GM12865 (cell line): Measurements from ENCODE around the gene RAC3.

Experiments used
- DNase-seq: peaks from one replicate; pipeline ENCODE4 v3.0.0; 2010; ENCODE audit warnings: low read depth
- H3K4me3 ChIP-seq: 2 replicates; pipeline ENCODE4 v1.5.1; 2011; ENCODE audit warnings: mild to moderate bottlenecking, low read depth, low read length, control low read depth
- TF ChIP-seq, protein P1 (sequence below): IDR thresholded peaks from 2 replicates; pipeline ENCODE4 v1.5.1; 2011; ENCODE audit warnings: low read length, control low read depth, low read depth, inconsistent platforms; ENCODE audit not compliant: insufficient read depth; ENCODE audit errors: missing control alignments

Gene RAC3

DNA sequence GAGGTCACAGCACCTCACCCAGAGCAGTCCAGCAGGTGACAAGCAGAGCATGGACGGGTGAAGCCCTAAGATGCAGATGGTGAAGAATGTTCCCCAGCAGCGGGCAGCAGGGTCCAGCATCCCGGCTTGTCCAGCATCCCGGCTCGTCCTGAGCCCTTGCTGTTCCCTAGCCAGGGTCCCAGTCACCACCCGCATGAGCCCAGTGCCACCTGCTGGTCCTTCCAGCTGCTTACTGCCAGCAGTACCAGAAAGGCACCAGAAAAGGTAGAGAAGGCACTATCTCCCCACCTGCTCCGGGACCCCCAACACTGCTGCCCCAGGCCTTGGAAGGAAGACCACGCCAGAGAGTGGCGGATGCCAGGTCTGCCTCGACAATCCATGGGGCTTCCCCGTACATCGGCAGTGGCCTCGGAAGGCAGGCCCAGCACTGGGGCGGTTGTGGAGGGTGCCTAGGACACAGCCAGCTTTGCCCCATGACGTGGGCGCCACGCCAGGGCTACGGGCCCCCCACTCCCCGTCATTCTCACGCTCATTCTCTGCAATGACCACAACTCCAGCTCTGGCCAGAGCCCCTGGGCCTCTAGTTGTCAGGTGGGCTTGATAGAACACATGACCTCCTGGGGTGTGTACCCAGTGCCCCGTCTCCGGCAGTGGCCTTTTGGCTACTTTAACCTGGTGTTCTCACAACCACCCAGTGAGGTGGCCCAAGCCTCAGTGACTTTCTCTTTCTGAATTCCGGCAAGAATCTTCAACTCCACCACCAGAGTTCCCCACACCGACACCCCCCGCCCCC, 10.2 kb upstream of the RAC3 start:
- peak; percentile 65 for DNase-seq
- TF ChIP-seq, protein P1, sequence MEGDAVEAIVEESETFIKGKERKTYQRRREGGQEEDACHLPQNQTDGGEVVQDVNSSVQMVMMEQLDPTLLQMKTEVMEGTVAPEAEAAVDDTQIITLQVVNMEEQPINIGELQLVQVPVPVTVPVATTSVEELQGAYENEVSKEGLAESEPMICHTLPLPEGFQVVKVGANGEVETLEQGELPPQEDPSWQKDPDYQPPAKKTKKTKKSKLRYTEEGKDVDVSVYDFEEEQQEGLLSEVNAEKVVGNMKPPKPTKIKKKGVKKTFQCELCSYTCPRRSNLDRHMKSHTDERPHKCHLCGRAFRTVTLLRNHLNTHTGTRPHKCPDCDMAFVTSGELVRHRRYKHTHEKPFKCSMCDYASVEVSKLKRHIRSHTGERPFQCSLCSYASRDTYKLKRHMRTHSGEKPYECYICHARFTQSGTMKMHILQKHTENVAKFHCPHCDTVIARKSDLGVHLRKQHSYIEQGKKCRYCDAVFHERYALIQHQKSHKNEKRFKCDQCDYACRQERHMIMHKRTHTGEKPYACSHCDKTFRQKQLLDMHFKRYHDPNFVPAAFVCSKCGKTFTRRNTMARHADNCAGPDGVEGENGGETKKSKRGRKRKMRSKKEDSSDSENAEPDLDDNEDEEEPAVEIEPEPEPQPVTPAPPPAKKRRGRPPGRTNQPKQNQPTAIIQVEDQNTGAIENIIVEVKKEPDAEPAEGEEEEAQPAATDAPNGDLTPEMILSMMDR: peak; percentile 70
- peak overlapping the region; percentile 62 for H3K4me3 ChIP-seq

DNA sequence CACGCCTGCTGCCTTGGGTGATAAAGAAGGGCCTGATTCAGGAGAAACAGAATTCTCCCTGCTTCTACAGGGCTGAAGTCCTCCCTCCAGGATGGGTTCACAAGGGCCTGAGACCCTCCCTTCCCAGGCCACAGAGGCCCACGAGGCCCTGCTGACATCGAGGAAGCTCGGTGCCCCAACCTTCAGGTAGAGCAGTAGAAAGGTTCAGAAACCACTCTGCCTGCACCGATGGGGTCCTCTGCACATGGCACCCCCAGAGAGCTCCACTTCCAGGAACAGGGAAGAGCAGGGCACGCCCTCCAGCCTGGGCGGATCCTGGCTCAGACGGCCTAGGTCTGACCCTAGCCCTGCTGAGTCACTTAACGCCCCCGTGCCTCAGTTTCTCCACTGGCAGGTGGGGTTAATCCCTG, 9.6 kb upstream of the RAC3 start:
- H3K4me3 ChIP-seq: peak overlapping the region; percentile 62
- TF ChIP-seq, protein P1: no peak
- no peak for DNase-seq

GRCh38 chr17:82022310-82022980, 9.0 kb upstream of the RAC3 start, which contains the start of gene CENPX:
Gene CENPX, minus strand, starts transcription at chr17:82022878. Its CDS starts 17 bp downstream, at chr17:82022861.
- H3K4me3 ChIP-seq: peak within 1 kb of the TSS; percentile 62
- DNase-seq: no peak
- TF ChIP-seq, protein P1: no peak

DNA sequence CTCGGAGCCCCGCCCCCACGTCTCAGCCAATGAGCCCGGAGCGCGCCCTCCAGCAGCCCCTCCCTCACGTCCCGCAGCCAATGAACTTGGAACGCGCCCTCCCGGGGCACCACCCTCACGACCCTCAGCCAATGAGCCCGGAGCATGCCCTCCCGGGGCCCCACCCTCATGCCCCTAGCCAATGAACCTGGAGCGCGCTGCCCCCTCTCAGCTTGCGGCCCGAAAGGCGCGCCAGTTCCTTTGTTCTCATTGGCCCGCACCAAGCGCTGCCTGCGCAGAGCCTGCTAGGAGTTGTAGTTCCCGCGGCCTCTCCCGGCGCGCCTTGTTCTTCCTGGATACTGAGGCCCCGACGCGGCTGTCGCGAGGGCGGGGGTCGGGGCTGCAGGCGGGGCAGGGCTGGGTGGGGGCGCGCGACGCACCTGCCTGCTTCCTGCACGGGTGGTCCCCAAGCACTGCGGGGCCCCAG, 8.5 kb upstream of the RAC3 start, which contains the start of gene LRRC45:
LRRC45 (plus strand) TSS at position 325 of the 466 bp plus-strand sequence. CDS start 339 bp downstream, outside the sequence.
- H3K4me3 ChIP-seq: peak within 1 kb of the TSS; percentile 62
- peak; percentile 100 for DNase-seq
- TF ChIP-seq, protein P1: no peak

- peak; percentile 41 for DNase-seq
- peak overlapping the region; percentile 59 for H3K4me3 ChIP-seq
- TF ChIP-seq, protein P1: no peak
Observed at GRCh38 chr17:82023447-82024241, 7.8 kb upstream of the RAC3 start.

GRCh38 chr17:82024859-82025258, 6.6 kb upstream of the RAC3 start:
- H3K4me3 ChIP-seq: no peak overlapping the region
- DNase-seq: no peak
- TF ChIP-seq, protein P1: no peak
